Peyer's patch (tissue), 4 donors: Measurements from ENCODE around the gene PIK3C3. TPM values are rescaled to one million over a fixed set of nuclear protein-coding genes. Genes with fewer than 3 reads are reported as not detected.

Experiments used
- DNase-seq, 3 donors: peaks; one replicate each; pipeline ENCODE4 v3.0.0-alpha.2; 2017 to 2019
- H3K27ac ChIP-seq, 4 donors: fragments of 200-600 bp; sonication (generic); one replicate each; pipeline ENCODE4 v1.5.1; 2016 to 2019
- H3K27me3 ChIP-seq, 2 donors: fragments of 200-600 bp; sonication (generic); one replicate each; pipeline ENCODE4 v1.5.1; 2019
- H3K36me3 ChIP-seq, 3 donors: fragments of 200-600 bp; sonication (generic); one replicate each; pipeline ENCODE4 v1.5.1; 2016 to 2019
- H3K4me1 ChIP-seq, 4 donors: fragments of 200-600 bp; sonication (generic); one replicate each; pipeline ENCODE4 v1.5.1; 2016 to 2019
- H3K4me3 ChIP-seq, 4 donors: fragments of 200-600 bp; sonication (generic); 1 replicate in 3 of 4; 2 replicates in 1 of 4; pipeline ENCODE4 v1.5.1; 2016 to 2019; ENCODE audit warnings: mild to moderate bottlenecking in 1 of 4
- H3K9me3 ChIP-seq, 4 donors: fragments of 200-600 bp; sonication (generic); one replicate each; pipeline ENCODE4 v1.5.1; 2016 to 2019; ENCODE audit warnings: mild to moderate bottlenecking in 1 of 4
- POLR2A ChIP-seq, 2 donors: fragments of 450-650 bp; IDR thresholded peaks; one replicate each; pipeline ENCODE4 v1.5.1; 2017; ENCODE audit warnings: antibody characterized with exemption in 2 of 2, mild to moderate bottlenecking in 2 of 2, moderate library complexity in 2 of 2
- total RNA-seq, 4 donors: library from RNA; depleted of rRNA; stranded (reverse); fragments of >200 nt; gene quantifications; one replicate each; pipeline ENCODE4 v1.1.0, GENCODE V29; 2016
- TF ChIP-seq, protein P1 (sequence below), 6 experiments: fragments of 450-650 bp in 4 of 6; fragments of 200-600 bp in 2 of 6; sonication (generic) in 1 of 6; IDR thresholded peaks; one replicate each; pipeline ENCODE4 v1.5.1; 2017 to 2019; ENCODE audit warnings: antibody characterized with exemption in 6 of 6, mild to moderate bottlenecking in 3 of 6, moderate library complexity in 1 of 6

PIK3C3 gene
- total RNA-seq, 4 donors from 2014 or later, result 33.3 to 59.4 (median 39.5) TPM

DNA sequence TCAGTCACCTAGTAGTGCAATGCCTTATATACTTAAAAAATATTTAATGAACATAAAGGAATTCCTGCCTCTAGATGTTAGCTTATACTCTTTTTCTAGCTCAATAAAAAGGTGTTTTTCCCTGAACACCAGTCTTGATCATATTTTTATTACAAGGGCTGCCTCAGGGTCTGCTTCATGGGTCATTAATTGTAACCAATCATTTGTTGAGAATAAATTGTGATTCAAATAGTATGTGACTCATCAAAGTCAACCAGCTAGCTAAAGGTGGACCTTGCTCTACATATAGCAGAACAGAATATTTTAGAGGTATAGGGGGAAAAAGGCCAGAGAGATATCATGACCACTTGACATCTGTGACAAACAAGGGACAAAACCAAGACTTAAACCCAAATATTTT is 114.0 kb downstream of the PIK3C3 start:
- no peaks in the 10 kb centered on the region for H3K27me3 ChIP-seq
- no peak for TF ChIP-seq POLR2A (IDR thresholded peaks at IDR 0.05)
- TF ChIP-seq, protein P1, sequence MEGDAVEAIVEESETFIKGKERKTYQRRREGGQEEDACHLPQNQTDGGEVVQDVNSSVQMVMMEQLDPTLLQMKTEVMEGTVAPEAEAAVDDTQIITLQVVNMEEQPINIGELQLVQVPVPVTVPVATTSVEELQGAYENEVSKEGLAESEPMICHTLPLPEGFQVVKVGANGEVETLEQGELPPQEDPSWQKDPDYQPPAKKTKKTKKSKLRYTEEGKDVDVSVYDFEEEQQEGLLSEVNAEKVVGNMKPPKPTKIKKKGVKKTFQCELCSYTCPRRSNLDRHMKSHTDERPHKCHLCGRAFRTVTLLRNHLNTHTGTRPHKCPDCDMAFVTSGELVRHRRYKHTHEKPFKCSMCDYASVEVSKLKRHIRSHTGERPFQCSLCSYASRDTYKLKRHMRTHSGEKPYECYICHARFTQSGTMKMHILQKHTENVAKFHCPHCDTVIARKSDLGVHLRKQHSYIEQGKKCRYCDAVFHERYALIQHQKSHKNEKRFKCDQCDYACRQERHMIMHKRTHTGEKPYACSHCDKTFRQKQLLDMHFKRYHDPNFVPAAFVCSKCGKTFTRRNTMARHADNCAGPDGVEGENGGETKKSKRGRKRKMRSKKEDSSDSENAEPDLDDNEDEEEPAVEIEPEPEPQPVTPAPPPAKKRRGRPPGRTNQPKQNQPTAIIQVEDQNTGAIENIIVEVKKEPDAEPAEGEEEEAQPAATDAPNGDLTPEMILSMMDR (IDR thresholded peaks at IDR 0.05), result no peak
- DNase-seq, result no peak
- H3K4me1 ChIP-seq, result no peaks in the 10 kb centered on the region
- peaks cover 0 to 65% (median 0%) of the 10 kb centered on the region in 3 donors for H3K36me3 ChIP-seq
- no peak overlapping the region for H3K4me3 ChIP-seq
- H3K9me3 ChIP-seq, result no peaks in the 10 kb centered on the region
- no peak overlapping the region for H3K27ac ChIP-seq

DNA sequence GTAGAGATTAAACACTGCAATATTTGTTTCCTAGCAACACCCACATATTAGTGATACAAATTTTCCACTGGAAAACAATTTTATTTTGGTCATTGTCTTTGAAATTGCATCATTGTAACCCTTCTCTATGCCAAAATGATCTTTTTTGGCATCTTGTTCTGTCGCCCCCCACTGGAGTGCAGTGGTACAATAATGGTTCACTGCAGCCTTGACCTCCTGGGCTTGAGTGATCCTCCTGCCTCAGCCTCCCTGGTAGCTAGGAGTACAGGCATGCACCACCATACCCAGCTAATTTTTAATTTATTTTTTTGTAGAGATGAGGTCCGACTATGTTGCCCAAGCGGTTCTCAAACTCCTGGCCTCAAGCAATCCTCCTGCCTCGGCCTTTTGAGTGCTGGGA is 117.4 kb downstream of the PIK3C3 start:
- TF ChIP-seq POLR2A (IDR thresholded peaks at IDR 0.05), result no peak
- TF ChIP-seq, protein P1 (IDR thresholded peaks at IDR 0.05), result no peak
- Histone ChIP-seq H3K4me3 (no peak overlapping the region), H3K9me3 (no peaks in the 10 kb centered on the region), H3K27ac (no peak overlapping the region), H3K27me3 (no peaks in the 10 kb centered on the region), H3K4me1 (no peaks in the 10 kb centered on the region), H3K36me3 (peaks cover 0 to 52% (median 0%) of the 10 kb centered on the region in 3 donors)
- DNase-seq, result no peak

DNA sequence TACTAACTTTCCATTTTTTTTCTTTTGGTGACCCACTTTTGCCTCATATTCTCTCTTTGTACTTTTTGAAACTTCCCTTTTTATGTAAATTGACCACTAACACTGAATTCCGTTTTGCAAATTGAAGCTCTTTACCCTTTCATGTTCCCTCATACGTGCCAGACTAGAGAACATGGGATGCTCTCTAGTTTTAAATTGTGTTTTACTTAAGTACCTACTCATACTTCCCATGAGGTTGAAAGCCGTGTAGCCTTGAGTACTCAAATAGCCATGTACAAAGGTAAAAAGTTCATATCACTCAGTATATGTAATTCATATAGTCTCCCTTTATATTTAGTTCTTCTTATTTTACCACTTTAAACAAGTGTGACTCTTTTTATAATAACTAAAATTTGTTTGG is 119.7 kb downstream of the PIK3C3 start:
- H3K9me3 ChIP-seq, result no peaks in the 10 kb centered on the region
- no peak overlapping the region for H3K27ac ChIP-seq
- TF ChIP-seq, protein P1 (IDR thresholded peaks at IDR 0.05), result no peak
- TF ChIP-seq POLR2A (IDR thresholded peaks at IDR 0.05), result no peak
- no peak for DNase-seq
- H3K36me3 ChIP-seq, result peaks cover 0 to 34% (median 0%) of the 10 kb centered on the region in 3 donors
- no peaks in the 10 kb centered on the region for H3K27me3 ChIP-seq
- no peak overlapping the region for H3K4me3 ChIP-seq
- no peaks in the 10 kb centered on the region for H3K4me1 ChIP-seq

DNA sequence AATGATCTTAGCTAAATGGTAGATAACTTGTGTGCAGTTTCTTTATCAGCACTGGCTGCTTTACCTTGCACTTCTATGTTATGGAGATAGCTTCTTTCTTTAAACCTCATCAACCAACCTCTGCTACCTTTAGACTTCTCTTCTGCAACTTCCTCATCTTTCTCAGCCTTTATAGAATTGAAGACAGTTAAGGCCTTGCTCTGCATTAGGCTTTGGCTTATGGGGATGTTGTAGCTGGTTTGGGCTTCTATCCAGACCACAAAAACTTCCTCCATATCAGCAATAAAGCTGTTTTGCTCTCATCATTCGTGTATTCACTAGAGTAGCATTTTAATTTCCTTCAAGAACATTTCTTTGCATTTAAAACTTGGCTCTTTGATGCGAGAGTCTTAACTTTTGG is 123.7 kb downstream of the PIK3C3 start:
- no peak overlapping the region for H3K4me3 ChIP-seq
- H3K36me3 ChIP-seq, result peaks cover 0 to 41% (median 0%) of the 10 kb centered on the region in 3 donors
- TF ChIP-seq POLR2A (IDR thresholded peaks at IDR 0.05), result no peak
- TF ChIP-seq, protein P1 (IDR thresholded peaks at IDR 0.05), result no peak
- H3K27ac ChIP-seq, result no peak overlapping the region
- H3K27me3 ChIP-seq, result no peaks in the 10 kb centered on the region
- no peak for DNase-seq
- H3K4me1 ChIP-seq, result no peaks in the 10 kb centered on the region
- no peaks in the 10 kb centered on the region for H3K9me3 ChIP-seq

DNA sequence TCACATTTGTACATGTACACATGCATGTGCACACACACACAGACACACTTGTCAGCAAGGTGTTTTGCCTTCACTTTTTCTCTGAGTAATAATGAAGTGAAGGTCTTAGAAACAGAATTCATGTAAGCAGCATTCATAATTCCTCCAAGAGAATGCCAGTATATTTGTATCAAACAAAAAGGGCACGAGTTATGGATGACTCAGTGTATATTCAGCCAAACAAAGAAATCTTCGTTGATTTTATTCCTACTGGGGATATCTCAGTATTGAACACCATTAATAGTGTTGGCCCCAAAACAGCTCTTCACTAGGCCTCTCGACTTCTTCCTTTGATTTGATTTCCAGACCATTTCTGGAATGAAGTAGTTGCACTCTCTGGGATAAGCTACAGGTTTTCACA is 125.3 kb downstream of the PIK3C3 start:
- no peak overlapping the region for H3K27ac ChIP-seq
- H3K4me1 ChIP-seq, result no peaks in the 10 kb centered on the region
- H3K9me3 ChIP-seq, result no peaks in the 10 kb centered on the region
- H3K4me3 ChIP-seq, result no peak overlapping the region
- no peaks in the 10 kb centered on the region for H3K27me3 ChIP-seq
- no peak for DNase-seq
- TF ChIP-seq, protein P1 (IDR thresholded peaks at IDR 0.05), result no peak
- no peak for TF ChIP-seq POLR2A (IDR thresholded peaks at IDR 0.05)
- H3K36me3 ChIP-seq, result peaks cover 0 to 34% (median 0%) of the 10 kb centered on the region in 3 donors
